Activated T-cell treated with anti-CD3 and anti-CD28 coated beads, Interleukin-2, amount 50 U/mL, for 4 hours (primary cell): Measurements from ENCODE around the gene BMPER. TPM values are rescaled to one million over a fixed set of nuclear protein-coding genes. Genes with fewer than 3 reads are reported as not detected.

ENCODE experiments used
- ATAC-seq, 2 donors: fragments of 200-7000 bp; cut with Tn5 transposase; one replicate each; pipeline ENCODE4 v1.10.0; 2021
- DNase-seq: peaks from one replicate; pipeline ENCODE4 v3.0.0-alpha.2; 2020
- H3K27me3 Mint-ChIP-seq: one replicate; pipeline ENCODE4 v1.8.0; 2021; ENCODE audit warnings: low read depth, mixed read lengths
- H3K36me3 Mint-ChIP-seq: one replicate; pipeline ENCODE4 v1.8.0; 2022; ENCODE audit warnings: mixed read lengths; ENCODE audit not compliant: insufficient read depth
- H3K4me1 Mint-ChIP-seq: one replicate; pipeline ENCODE4 v1.8.0; 2021; ENCODE audit warnings: low read depth, mixed read lengths
- H3K4me3 Mint-ChIP-seq: one replicate; pipeline ENCODE4 v1.8.0; 2021; ENCODE audit warnings: mild to moderate bottlenecking, moderate library complexity, mixed read lengths
- H3K9me3 Mint-ChIP-seq: one replicate; pipeline ENCODE4 v1.8.0; 2021; ENCODE audit warnings: mixed read lengths
- total RNA-seq, 3 donors: library from RNA; stranded (reverse); gene quantifications; one replicate each; pipeline ENCODE4 v1.2.1, GENCODE V29; 2021

Gene BMPER
- total RNA-seq, 3 donors from 2014 or later = 0.16 TPM; not detected in 2

DNA sequence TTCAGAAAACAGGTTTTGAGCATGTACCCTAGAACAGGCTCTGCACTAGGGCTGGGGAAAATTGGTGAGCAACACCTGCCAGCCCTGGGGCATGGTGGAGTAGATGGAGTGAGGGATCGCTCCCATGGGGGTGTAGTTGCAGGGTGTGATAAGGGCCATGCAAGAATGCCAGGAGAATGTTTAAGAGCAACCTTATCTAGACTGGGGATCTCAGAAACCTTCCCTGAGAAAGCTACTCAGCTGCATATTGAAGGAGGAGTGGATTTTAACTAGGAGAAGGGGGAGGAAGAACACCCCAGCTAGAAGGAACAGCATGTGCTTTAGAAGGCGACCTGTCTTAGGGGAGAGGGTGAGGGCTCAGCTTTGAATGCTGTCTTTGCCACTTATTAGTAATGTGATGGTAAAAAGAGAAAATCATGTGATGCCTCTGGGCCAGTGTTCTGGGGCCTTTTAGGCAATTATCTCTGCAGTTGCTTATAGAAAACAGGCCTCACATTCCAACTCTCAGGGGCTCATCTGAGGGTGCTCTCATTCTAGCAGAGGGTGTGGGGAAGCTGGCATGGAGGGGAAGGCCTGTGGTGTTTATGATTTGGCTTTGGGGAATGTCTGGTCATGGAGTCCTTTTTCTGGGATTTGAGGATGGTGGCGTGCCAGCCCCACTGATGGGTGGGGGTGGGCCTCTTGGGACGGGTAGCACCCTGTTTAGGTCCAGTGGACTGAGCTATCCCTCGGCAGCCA, 225.4 kb downstream of the BMPER start:
- ATAC-seq = no peak
- Mint-ChIP-seq H3K36me3 (no peaks in the 10 kb centered on the region), H3K4me3 (no peak overlapping the region), H3K27me3 (no peaks in the 10 kb centered on the region), H3K4me1 (no peaks in the 10 kb centered on the region), H3K9me3 (peaks cover 24% of the 10 kb centered on the region)
- no peak for DNase-seq

DNA sequence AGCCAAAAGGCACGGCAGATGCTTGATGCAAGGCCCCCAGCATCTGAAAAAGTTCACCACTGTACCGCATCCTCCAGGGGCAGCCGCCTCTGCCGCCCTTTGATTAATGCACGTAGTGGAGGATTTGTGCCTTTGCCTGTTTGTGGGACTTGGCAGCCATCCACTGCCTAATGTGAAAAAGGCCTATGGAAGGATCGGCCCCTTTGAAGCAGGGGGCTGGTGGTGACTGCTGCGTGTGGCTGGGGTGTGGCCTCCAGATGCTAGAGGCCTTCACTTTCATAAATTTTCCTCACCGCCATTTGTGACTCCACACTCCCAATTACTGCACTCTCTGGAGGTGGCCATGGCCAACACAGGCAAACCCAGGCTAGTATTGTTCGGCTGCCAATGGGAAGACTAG, 226.0 kb downstream of the BMPER start:
- Mint-ChIP-seq H3K9me3 (peaks cover 18% of the 10 kb centered on the region), H3K4me3 (no peak overlapping the region), H3K4me1 (no peaks in the 10 kb centered on the region), H3K27me3 (no peaks in the 10 kb centered on the region), H3K36me3 (no peaks in the 10 kb centered on the region)
- no peak for ATAC-seq
- no peak for DNase-seq

DNA sequence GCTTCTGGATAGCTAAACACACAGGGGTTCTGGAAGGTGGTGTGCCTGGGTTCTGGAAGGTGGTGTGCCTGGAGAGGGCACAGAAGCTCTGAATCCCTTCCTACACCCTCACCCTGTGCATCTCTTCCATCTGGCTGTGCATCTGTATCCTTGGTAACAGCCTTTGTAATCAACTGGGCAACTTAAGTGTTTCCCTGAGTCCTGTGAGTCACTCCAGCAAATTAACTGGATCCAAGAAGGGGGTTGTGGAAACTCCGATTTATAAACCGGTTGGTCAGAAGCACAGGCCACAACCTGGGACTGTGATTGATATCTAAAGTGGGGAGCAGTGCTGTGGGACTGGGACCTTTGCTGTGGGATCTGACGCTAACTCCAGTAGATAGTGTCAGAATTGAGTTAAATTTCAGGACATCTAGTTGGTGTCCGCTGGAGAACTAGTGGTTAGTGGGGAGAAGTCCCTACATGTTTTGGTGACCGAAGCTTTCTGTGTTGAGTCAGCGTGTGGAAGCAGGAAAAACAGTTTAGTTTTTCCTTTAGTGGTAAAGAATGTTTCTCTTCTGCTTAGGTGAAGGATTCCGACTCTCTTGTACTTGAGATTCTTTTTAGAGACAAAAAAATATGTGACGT, 228.1 kb downstream of the BMPER start:
- DNase-seq (no peak), ATAC-seq (no peak)
- Mint-ChIP-seq H3K27me3 (no peaks in the 10 kb centered on the region), H3K9me3 (peaks cover 4% of the 10 kb centered on the region), H3K4me3 (no peak overlapping the region), H3K36me3 (no peaks in the 10 kb centered on the region), H3K4me1 (no peaks in the 10 kb centered on the region)

DNA sequence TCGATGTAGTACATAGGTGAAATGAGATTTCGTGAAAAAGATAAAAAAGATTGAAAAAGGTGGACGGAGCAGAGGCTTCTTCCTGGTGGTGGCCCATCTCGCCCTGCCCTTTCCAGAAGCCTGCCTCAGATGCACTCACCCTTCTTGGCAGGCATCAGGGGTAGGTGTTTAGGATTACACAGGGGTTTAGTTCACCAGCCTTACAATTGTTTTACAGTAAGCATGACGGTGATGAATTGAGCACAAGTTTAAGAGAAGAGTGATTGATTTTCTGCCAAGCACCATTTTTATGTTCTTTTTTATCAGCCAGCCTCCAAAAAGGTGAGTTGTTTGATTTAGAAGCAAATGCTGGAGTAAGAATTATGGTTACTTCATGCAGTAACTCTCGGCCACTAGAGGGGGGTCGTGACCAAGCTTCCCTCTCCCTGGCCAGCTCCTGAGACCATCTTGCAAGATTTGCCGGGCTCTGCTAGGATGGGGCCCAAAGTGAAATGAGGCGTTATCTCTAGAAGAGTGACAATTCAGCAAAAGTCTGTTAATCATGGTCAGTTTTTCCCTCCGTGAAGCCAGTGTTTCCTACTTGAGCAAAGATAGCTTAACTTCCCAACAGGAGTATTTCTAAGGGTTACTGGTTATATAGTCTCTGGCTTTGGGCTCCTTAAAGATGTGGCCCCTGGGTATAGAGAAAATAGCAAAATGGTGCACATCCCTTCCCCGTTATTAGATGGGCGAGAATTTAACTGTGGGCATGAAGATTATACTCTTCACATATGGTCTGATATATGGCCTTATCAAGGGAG, 228.8 kb downstream of the BMPER start:
- Mint-ChIP-seq H3K9me3 (peaks cover 4% of the 10 kb centered on the region), H3K36me3 (no peaks in the 10 kb centered on the region), H3K4me3 (no peak overlapping the region), H3K27me3 (no peaks in the 10 kb centered on the region), H3K4me1 (no peaks in the 10 kb centered on the region)
- DNase-seq (no peak), ATAC-seq (no peak)

DNA sequence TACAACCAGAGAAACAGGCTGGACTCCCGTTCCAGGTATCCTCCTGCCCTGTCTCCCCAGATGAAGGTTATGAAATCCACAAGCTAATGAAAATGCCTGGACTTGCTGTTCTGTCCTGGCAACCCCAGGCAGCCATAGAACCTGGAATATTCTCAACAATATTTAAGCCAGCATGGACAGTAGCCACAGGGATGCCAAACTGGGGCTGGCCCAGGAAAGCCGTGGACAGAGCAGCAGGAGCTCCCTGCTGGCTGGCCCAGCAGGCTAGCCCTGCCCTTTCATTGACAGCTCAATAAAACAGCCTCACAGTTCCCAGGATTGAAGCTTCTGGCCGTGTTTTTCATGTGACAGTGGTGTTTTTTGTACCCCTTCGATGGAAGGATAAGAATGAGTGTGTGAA, 230.6 kb downstream of the BMPER start:
- H3K27me3 Mint-ChIP-seq = no peaks in the 10 kb centered on the region
- no peak for ATAC-seq

DNA sequence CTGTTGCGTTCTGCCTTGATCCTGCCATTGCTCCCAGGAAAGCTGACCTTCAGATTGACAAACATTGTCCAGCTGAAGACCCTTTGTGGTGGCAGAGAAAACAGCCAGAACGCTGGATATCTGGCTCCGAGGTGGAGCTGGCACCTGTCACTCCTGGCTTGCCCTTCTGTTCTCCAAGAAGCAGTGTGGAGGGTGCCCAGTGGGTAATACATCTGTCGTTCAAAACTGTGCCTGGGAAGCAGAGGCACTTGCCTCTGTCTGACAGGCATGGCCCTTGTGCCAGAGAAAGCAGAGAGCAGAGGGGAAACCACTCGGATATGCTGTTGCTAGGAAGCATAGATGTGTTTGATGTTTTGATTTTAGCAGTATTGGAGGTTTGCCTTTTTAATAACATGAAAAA, 231.4 kb downstream of the BMPER start:
- Mint-ChIP-seq H3K4me3 (no peak overlapping the region), H3K27me3 (no peaks in the 10 kb centered on the region), H3K4me1 (no peaks in the 10 kb centered on the region), H3K9me3 (no peaks in the 10 kb centered on the region), H3K36me3 (no peaks in the 10 kb centered on the region)
- DNase-seq (no peak), ATAC-seq (no peak)

More for the DNA sequence above, 230.6 kb downstream of the BMPER start:
- H3K4me3 Mint-ChIP-seq = no peak overlapping the region
- H3K9me3 Mint-ChIP-seq = no peaks in the 10 kb centered on the region
- no peaks in the 10 kb centered on the region for H3K36me3 Mint-ChIP-seq
- DNase-seq = no peak
- H3K4me1 Mint-ChIP-seq = no peaks in the 10 kb centered on the region

DNA sequence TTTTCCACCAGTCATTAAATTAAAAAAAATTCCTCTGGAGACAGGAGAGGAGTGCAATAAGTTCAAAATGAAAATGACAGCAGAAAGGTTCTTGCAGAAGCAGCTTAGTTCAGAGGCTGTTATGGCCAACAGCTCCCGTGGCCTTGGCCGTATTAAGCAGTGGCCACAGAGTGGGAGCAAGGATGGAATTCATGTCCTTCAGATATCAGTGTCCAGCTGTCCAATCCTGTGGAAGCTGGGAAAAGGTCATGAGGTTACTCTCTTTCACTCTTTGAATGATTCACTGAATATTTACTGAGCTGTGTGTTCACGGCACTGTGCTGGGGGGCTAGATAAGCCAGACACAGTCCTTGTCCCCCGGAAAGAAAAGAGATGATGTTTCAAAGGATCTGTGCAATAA, 231.8 kb downstream of the BMPER start:
- Mint-ChIP-seq H3K4me1 (no peaks in the 10 kb centered on the region), H3K27me3 (no peaks in the 10 kb centered on the region)
- ATAC-seq = no peak

DNA sequence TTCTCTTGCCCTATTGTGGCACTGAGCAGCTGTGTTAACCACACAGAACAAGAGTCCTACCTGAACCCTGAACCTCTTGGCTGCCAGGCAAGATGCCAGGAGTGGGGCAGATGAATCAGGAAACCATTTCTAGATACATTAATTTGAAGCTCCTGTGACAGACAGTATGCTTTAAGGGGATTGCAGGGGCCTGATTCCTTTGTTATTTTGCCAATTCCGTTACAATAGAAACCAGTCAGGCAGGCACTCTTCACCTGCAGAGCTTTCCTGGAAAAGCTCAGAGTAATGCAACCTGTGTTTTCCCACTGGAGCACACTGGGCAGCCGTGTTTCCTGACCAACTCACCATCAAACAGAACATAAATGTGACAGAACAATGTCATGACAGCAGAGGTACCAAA, 233.1 kb downstream of the BMPER start:
- no peak for ATAC-seq
- H3K36me3 Mint-ChIP-seq = no peaks in the 10 kb centered on the region
- no peak for DNase-seq
- no peaks in the 10 kb centered on the region for H3K9me3 Mint-ChIP-seq
- no peak overlapping the region for H3K4me3 Mint-ChIP-seq
- H3K27me3 Mint-ChIP-seq = no peaks in the 10 kb centered on the region
- no peaks in the 10 kb centered on the region for H3K4me1 Mint-ChIP-seq

More for the DNA sequence above, 231.8 kb downstream of the BMPER start:
- no peak for DNase-seq
- no peaks in the 10 kb centered on the region for H3K36me3 Mint-ChIP-seq
- no peaks in the 10 kb centered on the region for H3K9me3 Mint-ChIP-seq
- H3K4me3 Mint-ChIP-seq = no peak overlapping the region

DNA sequence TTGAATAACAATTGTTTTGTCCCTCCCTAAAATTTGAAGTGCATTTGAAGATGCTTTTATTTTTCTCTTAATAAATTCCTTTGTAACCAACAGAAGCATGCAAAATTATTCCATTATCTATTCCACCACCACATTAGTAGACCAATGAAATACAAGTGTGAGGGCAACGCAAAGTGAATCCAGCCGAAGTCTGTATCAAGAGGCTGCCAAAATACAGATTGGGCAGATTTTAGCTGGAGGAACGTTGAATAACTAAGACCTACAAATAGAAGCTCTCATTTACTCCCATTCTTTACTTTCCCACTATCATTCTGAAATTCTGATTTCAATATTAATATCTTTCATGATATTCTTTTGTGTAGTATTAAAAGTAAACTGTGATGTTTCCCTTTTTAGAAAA, 233.7 kb downstream of the BMPER start:
- Mint-ChIP-seq H3K27me3 (no peaks in the 10 kb centered on the region), H3K4me1 (no peaks in the 10 kb centered on the region), H3K9me3 (peaks cover 4% of the 10 kb centered on the region), H3K4me3 (no peak overlapping the region), H3K36me3 (no peaks in the 10 kb centered on the region)
- ATAC-seq (no peak), DNase-seq (no peak)

DNA sequence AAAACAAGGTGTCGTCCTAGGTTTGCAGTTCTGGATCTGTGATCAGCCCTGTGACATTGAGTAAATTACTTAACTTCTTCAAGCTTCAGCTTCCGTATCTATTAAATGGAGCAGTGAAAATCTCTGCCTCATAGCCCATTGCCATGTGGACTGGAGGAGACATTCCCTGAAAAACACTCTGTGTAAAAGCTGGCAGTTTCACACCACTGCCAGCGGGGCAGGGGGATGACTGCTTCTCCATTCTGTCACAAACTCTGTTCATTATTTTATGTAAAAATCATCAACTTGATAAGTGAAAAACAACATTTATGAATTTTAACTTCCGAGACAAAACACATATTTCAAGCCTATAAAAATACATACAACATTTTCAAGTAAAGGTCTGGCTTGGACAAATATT, 234.7 kb downstream of the BMPER start:
- ATAC-seq (no peak), DNase-seq (no peak)
- Mint-ChIP-seq H3K36me3 (no peaks in the 10 kb centered on the region), H3K4me1 (no peaks in the 10 kb centered on the region), H3K9me3 (peaks cover 8% of the 10 kb centered on the region), H3K4me3 (no peak overlapping the region), H3K27me3 (no peaks in the 10 kb centered on the region)

DNA sequence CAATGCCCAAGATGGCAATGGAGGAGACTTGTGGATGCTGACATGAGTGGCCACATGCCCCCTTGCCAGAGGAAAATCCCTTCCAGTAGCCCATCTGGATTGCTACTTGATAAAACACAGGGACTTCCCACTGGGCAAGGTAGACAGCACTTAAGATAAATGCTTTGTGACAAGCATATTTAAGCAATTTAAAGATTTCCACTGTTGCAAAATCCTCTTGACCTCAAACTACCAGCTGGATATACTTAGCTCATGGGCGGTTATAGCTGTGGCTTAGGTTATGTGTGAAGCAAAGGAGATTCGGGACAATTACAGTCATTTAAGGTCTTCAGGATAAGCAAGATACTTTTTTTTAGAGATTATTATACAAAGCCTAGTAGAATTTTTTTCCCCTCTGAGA, 238.1 kb downstream of the BMPER start:
- Mint-ChIP-seq H3K4me3 (no peak overlapping the region), H3K27me3 (no peaks in the 10 kb centered on the region), H3K36me3 (no peaks in the 10 kb centered on the region), H3K9me3 (peaks cover 11% of the 10 kb centered on the region), H3K4me1 (no peaks in the 10 kb centered on the region)
- no peak for ATAC-seq
- DNase-seq = no peak

DNA sequence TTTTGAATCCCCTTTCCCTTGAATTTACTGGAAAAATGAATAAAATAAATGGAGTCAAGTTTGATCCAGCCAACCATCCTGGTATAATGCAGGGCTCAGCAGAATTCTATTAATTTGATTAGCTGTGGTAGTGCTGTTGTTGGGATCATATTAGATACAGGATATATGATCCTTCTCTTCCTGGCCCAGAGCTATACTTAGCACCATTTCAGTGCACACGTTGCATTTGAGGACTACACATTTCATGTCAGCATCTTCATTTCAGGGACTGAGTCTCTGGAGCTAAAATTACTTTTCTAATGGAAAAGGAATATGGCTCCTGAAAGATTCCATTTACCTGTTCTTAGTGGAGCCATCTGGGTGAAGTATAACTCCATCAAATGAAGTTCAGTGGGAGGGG, 240.3 kb downstream of the BMPER start:
- Mint-ChIP-seq H3K4me1 (no peaks in the 10 kb centered on the region), H3K4me3 (no peak overlapping the region), H3K9me3 (peaks cover 11% of the 10 kb centered on the region), H3K27me3 (no peaks in the 10 kb centered on the region), H3K36me3 (no peaks in the 10 kb centered on the region)
- no peak for ATAC-seq
- no peak for DNase-seq

DNA sequence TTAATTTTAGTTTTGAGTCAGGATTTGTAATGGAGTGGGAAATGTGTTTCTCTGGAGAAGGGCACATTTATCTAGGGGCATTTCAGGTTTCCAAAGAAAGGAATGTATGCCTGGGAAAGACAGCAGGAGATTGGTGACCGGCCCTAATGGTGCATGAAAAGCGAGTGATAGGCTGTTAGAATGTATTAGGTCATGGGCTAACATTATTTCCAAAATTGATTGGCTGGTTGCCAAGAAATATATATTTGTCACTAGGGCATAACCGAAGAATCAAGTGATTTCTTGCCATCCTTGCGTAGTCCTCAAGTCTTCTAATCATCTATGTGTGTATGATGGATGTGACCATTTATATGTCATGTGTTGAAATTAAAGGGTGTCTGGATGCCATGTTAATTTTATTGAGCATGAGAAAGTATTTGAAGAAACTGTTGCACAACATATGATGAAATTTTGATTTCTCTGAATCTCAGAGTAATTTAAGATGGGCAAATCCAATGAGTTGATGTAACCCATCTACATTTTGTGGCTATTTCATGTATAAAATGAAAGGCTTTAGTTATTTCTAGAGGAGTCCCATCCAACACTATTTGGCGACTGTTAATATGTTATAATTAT, 248.4 kb downstream of the BMPER start:
- Mint-ChIP-seq H3K4me1 (no peaks in the 10 kb centered on the region), H3K9me3 (no peaks in the 10 kb centered on the region), H3K27me3 (no peaks in the 10 kb centered on the region), H3K36me3 (no peaks in the 10 kb centered on the region), H3K4me3 (no peak overlapping the region)
- no peak for DNase-seq
- ATAC-seq = no peak

DNA sequence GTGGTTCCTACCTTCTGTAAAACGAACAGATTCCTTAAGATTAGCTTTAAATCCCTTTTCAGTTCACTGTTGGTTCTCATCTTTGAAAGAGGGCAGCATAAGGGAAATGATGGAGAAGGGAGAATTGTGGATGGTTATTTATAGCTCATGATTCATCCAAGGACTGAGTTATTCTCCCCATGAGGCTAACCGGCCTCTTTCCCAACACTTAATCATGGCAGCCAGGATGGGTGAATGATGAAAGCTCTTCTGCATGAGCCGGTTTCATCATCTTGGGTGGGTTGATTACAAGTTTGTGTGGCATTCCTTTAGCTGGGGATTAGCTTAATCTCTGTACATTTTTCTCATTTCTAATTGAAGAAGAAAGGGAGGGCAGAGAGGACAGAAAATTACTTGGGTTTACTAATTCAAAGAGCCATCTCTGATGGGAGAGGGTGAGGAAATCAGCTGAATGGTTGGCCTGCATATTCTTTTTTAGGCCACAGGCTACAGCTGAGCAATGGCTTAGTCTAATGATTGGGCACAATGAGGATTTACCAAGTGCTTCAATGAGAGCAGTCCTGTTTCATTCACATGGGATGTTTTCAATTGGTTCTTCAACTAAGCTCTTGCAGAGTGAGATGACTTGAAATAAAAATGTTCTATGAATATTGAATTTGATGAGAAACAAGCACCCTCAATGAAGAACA, 250.0 kb downstream of the BMPER start:
- DNase-seq = no peak
- Mint-ChIP-seq H3K9me3 (no peaks in the 10 kb centered on the region), H3K4me3 (no peak overlapping the region), H3K27me3 (no peaks in the 10 kb centered on the region), H3K4me1 (no peaks in the 10 kb centered on the region), H3K36me3 (no peaks in the 10 kb centered on the region)
- no peak for ATAC-seq
